Measurements from ENCODE around the gene RNF152. TPM values are rescaled to one million over a fixed set of nuclear protein-coding genes. Genes with fewer than 3 reads are reported as not detected.

The RNF152 gene
- total RNA-seq, 1 donor from 2014 or later, result 17.2 TPM

DNA sequence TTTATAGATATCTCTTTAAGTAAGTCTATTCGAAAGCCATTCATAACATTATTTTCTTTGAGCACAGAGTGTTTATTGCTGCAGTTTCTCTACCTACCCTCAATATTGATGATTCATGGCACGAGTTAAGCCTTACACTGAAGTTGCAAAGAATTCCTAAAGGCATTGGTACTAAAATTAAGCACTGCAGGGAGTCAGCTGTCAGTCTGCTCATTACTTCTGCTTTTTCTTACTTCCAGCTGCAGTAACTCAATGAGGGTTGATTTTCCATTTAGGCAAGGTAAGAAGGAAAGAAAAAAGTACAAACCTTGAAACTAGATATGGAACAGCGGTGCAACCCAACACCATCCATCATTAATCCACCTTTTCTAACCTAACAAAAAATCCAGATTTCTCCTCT, 65.2 kb downstream of the RNF152 start:
- Histone ChIP-seq H3K9ac (ENCODE audit: low read depth in 1 of 3, low read length in 3 of 3) (no peak overlapping the region), H3K4me3 (ENCODE audit: low read length in 3 of 3) (no peak overlapping the region), H3K4me1 (ENCODE audit: control insufficient read depth in 3 of 3, insufficient read depth in 3 of 3, low read length in 3 of 3) (peaks cover 0 to under 1% (median under 1%) of the 10 kb centered on the region in 3 donors), H3K27me3 (ENCODE audit: control insufficient read depth in 3 of 3, insufficient read depth in 3 of 3, low read length in 3 of 3) (no peaks in the 10 kb centered on the region), H3K36me3 (ENCODE audit: control insufficient read depth in 3 of 3, insufficient read depth in 3 of 3, low read length in 3 of 3) (no peaks in the 10 kb centered on the region), H3K9me3 (ENCODE audit: control insufficient read depth in 3 of 3, low read length in 3 of 3) (no peaks in the 10 kb centered on the region), H3K27ac (ENCODE audit: low read depth, low read length) (no peak overlapping the region)

DNA sequence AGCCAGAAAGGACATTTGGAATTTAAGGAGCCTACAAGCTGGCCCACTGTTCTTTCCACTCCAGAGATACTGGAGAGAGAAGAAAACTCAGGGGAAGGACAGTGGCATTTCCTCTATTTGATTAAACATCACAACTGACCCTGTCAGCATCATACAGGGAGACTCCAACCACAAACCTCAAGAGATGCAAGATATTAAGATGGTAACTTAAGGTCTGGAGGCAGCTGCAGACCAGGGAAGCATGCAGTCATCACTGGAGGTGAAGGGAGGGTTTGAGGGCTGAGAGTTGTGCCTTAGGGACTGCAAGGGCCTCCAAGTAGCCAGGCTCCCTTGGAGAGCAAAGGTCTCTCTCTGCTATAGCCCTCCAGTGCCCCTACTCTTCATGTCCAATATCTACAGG, 67.4 kb downstream of the RNF152 start:
- no peaks in the 10 kb centered on the region for H3K9me3 ChIP-seq (ENCODE audit: control insufficient read depth in 3 of 3, low read length in 3 of 3)
- no peak overlapping the region for H3K9ac ChIP-seq (ENCODE audit: low read depth in 1 of 3, low read length in 3 of 3)
- no peak overlapping the region for H3K4me3 ChIP-seq (ENCODE audit: low read length in 3 of 3)
- no peaks in the 10 kb centered on the region for H3K4me1 ChIP-seq (ENCODE audit: control insufficient read depth in 3 of 3, insufficient read depth in 3 of 3, low read length in 3 of 3)
- no peaks in the 10 kb centered on the region for H3K27me3 ChIP-seq (ENCODE audit: control insufficient read depth in 3 of 3, insufficient read depth in 3 of 3, low read length in 3 of 3)
- no peak overlapping the region for H3K27ac ChIP-seq (ENCODE audit: low read depth, low read length)
- H3K36me3 ChIP-seq (ENCODE audit: control insufficient read depth in 3 of 3, insufficient read depth in 3 of 3, low read length in 3 of 3), result no peaks in the 10 kb centered on the region

- Histone ChIP-seq H3K9ac (ENCODE audit: low read depth in 1 of 3, low read length in 3 of 3) (no peak overlapping the region), H3K9me3 (ENCODE audit: control insufficient read depth in 3 of 3, low read length in 3 of 3) (no peaks in the 10 kb centered on the region), H3K4me3 (ENCODE audit: low read length in 3 of 3) (no peak overlapping the region), H3K36me3 (ENCODE audit: control insufficient read depth in 3 of 3, insufficient read depth in 3 of 3, low read length in 3 of 3) (no peaks in the 10 kb centered on the region), H3K27me3 (ENCODE audit: control insufficient read depth in 3 of 3, insufficient read depth in 3 of 3, low read length in 3 of 3) (no peaks in the 10 kb centered on the region), H3K27ac (ENCODE audit: low read depth, low read length) (no peak overlapping the region), H3K4me1 (ENCODE audit: control insufficient read depth in 3 of 3, insufficient read depth in 3 of 3, low read length in 3 of 3) (no peaks in the 10 kb centered on the region)
Observed at GRCh38 chr18:61824733-61825363, 68.0 kb downstream of the RNF152 start.

- H3K4me1 ChIP-seq (ENCODE audit: control insufficient read depth in 3 of 3, insufficient read depth in 3 of 3, low read length in 3 of 3), result no peaks in the 10 kb centered on the region
- no peak overlapping the region for H3K27ac ChIP-seq (ENCODE audit: low read depth, low read length)
- no peaks in the 10 kb centered on the region for H3K36me3 ChIP-seq (ENCODE audit: control insufficient read depth in 3 of 3, insufficient read depth in 3 of 3, low read length in 3 of 3)
- no peak overlapping the region for H3K4me3 ChIP-seq (ENCODE audit: low read length in 3 of 3)
- no peaks in the 10 kb centered on the region for H3K27me3 ChIP-seq (ENCODE audit: control insufficient read depth in 3 of 3, insufficient read depth in 3 of 3, low read length in 3 of 3)
- H3K9me3 ChIP-seq (ENCODE audit: control insufficient read depth in 3 of 3, low read length in 3 of 3), result no peaks in the 10 kb centered on the region
- no peak overlapping the region for H3K9ac ChIP-seq (ENCODE audit: low read depth in 1 of 3, low read length in 3 of 3)
Observed at GRCh38 chr18:61823595-61823994, 69.2 kb downstream of the RNF152 start.

- H3K4me1 ChIP-seq (ENCODE audit: control insufficient read depth in 3 of 3, insufficient read depth in 3 of 3, low read length in 3 of 3), result no peaks in the 10 kb centered on the region
- no peaks in the 10 kb centered on the region for H3K36me3 ChIP-seq (ENCODE audit: control insufficient read depth in 3 of 3, insufficient read depth in 3 of 3, low read length in 3 of 3)
- H3K9ac ChIP-seq (ENCODE audit: low read depth in 1 of 3, low read length in 3 of 3), result no peak overlapping the region
- H3K4me3 ChIP-seq (ENCODE audit: low read length in 3 of 3), result no peak overlapping the region
- no peak overlapping the region for H3K27ac ChIP-seq (ENCODE audit: low read depth, low read length)
- no peaks in the 10 kb centered on the region for H3K9me3 ChIP-seq (ENCODE audit: control insufficient read depth in 3 of 3, low read length in 3 of 3)
- no peaks in the 10 kb centered on the region for H3K27me3 ChIP-seq (ENCODE audit: control insufficient read depth in 3 of 3, insufficient read depth in 3 of 3, low read length in 3 of 3)
Observed at GRCh38 chr18:61822879-61823278, 69.9 kb downstream of the RNF152 start.

DNA sequence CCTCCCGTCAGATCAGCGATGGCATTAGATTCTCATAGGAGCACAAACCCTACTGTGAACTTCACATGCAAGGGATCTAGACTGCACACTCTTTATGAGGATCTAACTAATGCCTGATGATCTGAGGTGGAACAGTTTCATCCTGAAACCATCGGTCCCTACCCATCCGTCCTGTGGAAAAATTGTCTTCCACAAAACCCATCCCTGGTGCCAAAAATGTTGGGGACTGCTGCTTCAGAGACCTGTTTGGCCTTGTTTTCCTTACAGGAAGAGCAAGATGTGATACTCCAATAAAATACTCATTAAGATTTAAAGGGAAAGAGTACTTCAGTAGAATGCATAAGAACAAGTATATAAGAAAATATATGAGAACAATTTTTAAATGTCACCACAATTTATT, 71.1 kb downstream of the RNF152 start:
- Histone ChIP-seq H3K27ac (ENCODE audit: low read depth, low read length) (no peak overlapping the region), H3K9ac (ENCODE audit: low read depth in 1 of 3, low read length in 3 of 3) (no peak overlapping the region), H3K4me3 (ENCODE audit: low read length in 3 of 3) (no peak overlapping the region), H3K9me3 (ENCODE audit: control insufficient read depth in 3 of 3, low read length in 3 of 3) (no peaks in the 10 kb centered on the region), H3K36me3 (ENCODE audit: control insufficient read depth in 3 of 3, insufficient read depth in 3 of 3, low read length in 3 of 3) (no peaks in the 10 kb centered on the region), H3K27me3 (ENCODE audit: control insufficient read depth in 3 of 3, insufficient read depth in 3 of 3, low read length in 3 of 3) (no peaks in the 10 kb centered on the region), H3K4me1 (ENCODE audit: control insufficient read depth in 3 of 3, insufficient read depth in 3 of 3, low read length in 3 of 3) (no peaks in the 10 kb centered on the region)

DNA sequence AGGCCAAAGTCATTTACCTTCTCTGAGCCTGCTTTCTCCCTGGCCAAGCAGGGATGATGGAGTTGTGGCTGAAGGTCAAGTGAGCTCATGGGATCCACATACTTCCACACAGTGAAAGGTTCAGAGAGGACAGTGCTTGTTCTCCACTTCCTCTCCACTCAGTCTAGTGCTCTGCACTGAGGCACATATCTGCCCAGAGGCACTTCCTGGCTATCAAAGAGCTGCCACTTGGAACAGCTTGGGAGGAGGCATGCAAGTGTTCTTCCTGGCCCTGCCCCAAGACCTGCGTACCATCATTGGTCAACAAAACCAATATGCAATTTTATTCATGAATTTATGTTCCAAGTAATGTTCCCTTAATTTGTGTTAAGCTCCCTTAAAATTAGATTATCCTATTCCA, 71.9 kb downstream of the RNF152 start:
- Histone ChIP-seq H3K9ac (ENCODE audit: low read depth in 1 of 3, low read length in 3 of 3) (no peak overlapping the region), H3K4me3 (ENCODE audit: low read length in 3 of 3) (no peak overlapping the region), H3K27me3 (ENCODE audit: control insufficient read depth in 3 of 3, insufficient read depth in 3 of 3, low read length in 3 of 3) (no peaks in the 10 kb centered on the region), H3K9me3 (ENCODE audit: control insufficient read depth in 3 of 3, low read length in 3 of 3) (no peaks in the 10 kb centered on the region), H3K4me1 (ENCODE audit: control insufficient read depth in 3 of 3, insufficient read depth in 3 of 3, low read length in 3 of 3) (no peaks in the 10 kb centered on the region), H3K27ac (ENCODE audit: low read depth, low read length) (no peak overlapping the region), H3K36me3 (ENCODE audit: control insufficient read depth in 3 of 3, insufficient read depth in 3 of 3, low read length in 3 of 3) (no peaks in the 10 kb centered on the region)

GRCh38 chr18:61817086-61817485, 75.7 kb downstream of the RNF152 start:
- Histone ChIP-seq H3K36me3 (ENCODE audit: control insufficient read depth in 3 of 3, insufficient read depth in 3 of 3, low read length in 3 of 3) (peaks cover 0 to 4% (median 0%) of the 10 kb centered on the region in 3 donors), H3K27me3 (ENCODE audit: control insufficient read depth in 3 of 3, insufficient read depth in 3 of 3, low read length in 3 of 3) (no peaks in the 10 kb centered on the region), H3K9ac (ENCODE audit: low read depth in 1 of 3, low read length in 3 of 3) (no peak overlapping the region), H3K4me3 (ENCODE audit: low read length in 3 of 3) (no peak overlapping the region), H3K4me1 (ENCODE audit: control insufficient read depth in 3 of 3, insufficient read depth in 3 of 3, low read length in 3 of 3) (no peaks in the 10 kb centered on the region), H3K27ac (ENCODE audit: low read depth, low read length) (no peak overlapping the region), H3K9me3 (ENCODE audit: control insufficient read depth in 3 of 3, low read length in 3 of 3) (no peaks in the 10 kb centered on the region)

GRCh38 chr18:61815885-61816470, 76.8 kb downstream of the RNF152 start:
- no peaks in the 10 kb centered on the region for H3K27me3 ChIP-seq (ENCODE audit: control insufficient read depth in 3 of 3, insufficient read depth in 3 of 3, low read length in 3 of 3)

DNA sequence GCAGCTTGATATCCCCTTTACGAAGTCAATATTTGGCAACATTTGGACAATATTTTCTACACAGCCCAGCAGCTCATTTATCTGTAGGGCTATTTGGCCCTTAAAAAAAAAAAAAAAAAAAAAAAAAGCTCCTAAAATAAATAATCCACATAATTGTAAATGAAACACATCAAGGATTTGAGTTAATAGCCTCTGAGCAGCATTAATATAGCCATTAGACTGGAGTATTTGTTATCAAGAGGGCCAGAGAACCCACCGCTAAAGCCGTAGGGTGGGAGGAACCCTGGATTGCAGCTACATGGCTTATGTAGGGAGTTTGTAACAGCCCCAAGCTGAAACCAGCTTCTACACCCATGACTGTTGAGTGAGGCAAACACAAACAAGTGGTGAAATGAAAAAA, 84.5 kb downstream of the RNF152 start:
- H3K9me3 ChIP-seq (ENCODE audit: control insufficient read depth in 3 of 3, low read length in 3 of 3), result no peaks in the 10 kb centered on the region
- no peak overlapping the region for H3K27ac ChIP-seq (ENCODE audit: low read depth, low read length)
- no peak overlapping the region for H3K9ac ChIP-seq (ENCODE audit: low read depth in 1 of 3, low read length in 3 of 3)
- no peaks in the 10 kb centered on the region for H3K4me1 ChIP-seq (ENCODE audit: control insufficient read depth in 3 of 3, insufficient read depth in 3 of 3, low read length in 3 of 3)
- no peaks in the 10 kb centered on the region for H3K36me3 ChIP-seq (ENCODE audit: control insufficient read depth in 3 of 3, insufficient read depth in 3 of 3, low read length in 3 of 3)
- H3K4me3 ChIP-seq (ENCODE audit: low read length in 3 of 3), result no peak overlapping the region
- H3K27me3 ChIP-seq (ENCODE audit: control insufficient read depth in 3 of 3, insufficient read depth in 3 of 3, low read length in 3 of 3), result no peaks in the 10 kb centered on the region

More at GRCh38 chr18:61815885-61816470, 76.8 kb downstream of the RNF152 start:
- Histone ChIP-seq H3K36me3 (ENCODE audit: control insufficient read depth in 3 of 3, insufficient read depth in 3 of 3, low read length in 3 of 3) (peaks cover 0 to 4% (median 0%) of the 10 kb centered on the region in 3 donors), H3K27ac (ENCODE audit: low read depth, low read length) (no peak overlapping the region), H3K4me1 (ENCODE audit: control insufficient read depth in 3 of 3, insufficient read depth in 3 of 3, low read length in 3 of 3) (no peaks in the 10 kb centered on the region), H3K9me3 (ENCODE audit: control insufficient read depth in 3 of 3, low read length in 3 of 3) (no peaks in the 10 kb centered on the region), H3K9ac (ENCODE audit: low read depth in 1 of 3, low read length in 3 of 3) (no peak overlapping the region), H3K4me3 (ENCODE audit: low read length in 3 of 3) (no peak overlapping the region)
